Mesodermal cell (in vitro differentiated cells): ENCODE results near the gene FOXP3. TPM values are rescaled to one million over a fixed set of nuclear protein-coding genes. Genes with fewer than 3 reads are reported as not detected.
"Not testable (repeated sequence)": the region's sequence is repeated elsewhere in the genome, so short reads cannot be mapped to it uniquely, and the experiment has no call there.

Experiments used
- H3K27ac ChIP-seq: 2 replicates; pipeline ENCODE4 v1.7.0; 2013; ENCODE audit warnings: mild to moderate bottlenecking, low read depth, low read length, moderate library complexity; ENCODE audit not compliant: severe bottlenecking
- H3K36me3 ChIP-seq: 2 replicates; pipeline ENCODE4 v1.7.1; 2013; ENCODE audit warnings: mild to moderate bottlenecking, low read length, moderate library complexity; ENCODE audit not compliant: control insufficient read depth, insufficient read depth
- H3K4me1 ChIP-seq: one replicate; pipeline ENCODE4 v1.7.1; 2013; ENCODE audit warnings: mild to moderate bottlenecking, low read length; ENCODE audit not compliant: insufficient read depth, control insufficient read depth, poor library complexity, severe bottlenecking
- H3K4me3 ChIP-seq: 2 replicates; pipeline ENCODE4 v1.7.0; 2013; ENCODE audit warnings: low read length, control low read depth, mild to moderate bottlenecking; ENCODE audit not compliant: insufficient read depth, poor library complexity, severe bottlenecking; ENCODE audit errors: extremely low read depth
- H3K9me3 ChIP-seq: 2 replicates; pipeline ENCODE4 v1.7.1; 2013; ENCODE audit warnings: mild to moderate bottlenecking, low read length, moderate library complexity; ENCODE audit not compliant: control insufficient read depth
- WGBS, 2 experiments: methylation state at CpG; one replicate each; pipeline ENCODE4 v1.1.5; 2013; ENCODE audit warnings: missing lambda C conversion rate in 2 of 2; ENCODE audit not compliant: insufficient coverage in 2 of 2; 5-methylcytosine and 5-hydroxymethylcytosine counted together
- polyA plus RNA-seq, 2 experiments: library from polyadenylated mRNA; stranded (reverse); fragments of 50-300 nt; gene quantifications; one replicate each; pipeline ENCODE4 v1.2.3, GENCODE V29; 2013

The FOXP3 gene
- not detected for polyA plus RNA-seq (2013, experiment 1 of 2)
- 0.20 TPM for polyA plus RNA-seq (2013, experiment 2 of 2)

- Histone ChIP-seq H3K27ac (no peak within 1 kb of the TSS), H3K4me1 (no peaks in the 10 kb centered on the region), H3K36me3 (no peaks in the 10 kb centered on the region), H3K4me3 (no peak within 1 kb of the TSS), H3K9me3 (no peaks in the 10 kb centered on the region)
- 100% methylated on average over 5 of the region's 11 CpGs; no CpG with 5 or more reads in 1 of the 2 experiments for WGBS, 2 experiments
These were observed at the start of gene FOXP3 for GRCh38 chrX:49264460-49264859. Gene FOXP3, minus strand, starts transcription at chrX:49264710. Its CDS starts 6,205 bp downstream, at chrX:49258505.

GRCh38 chrX:49312176-49312575 lies 47.7 kb upstream of the FOXP3 start:
- WGBS, 2 experiments, result 44% methylated on average over 1 of the region's 2 CpGs; no CpG with 5 or more reads in 1 of the 2 experiments
- no peak overlapping the region for H3K4me3 ChIP-seq
- H3K4me1 ChIP-seq, result no peaks in the 10 kb centered on the region
- H3K9me3 ChIP-seq, result no peaks in the 10 kb centered on the region
- no peak overlapping the region for H3K27ac ChIP-seq
- H3K36me3 ChIP-seq, result no peaks in the 10 kb centered on the region

- Histone ChIP-seq H3K27ac (no peak overlapping the region), H3K4me1 (no peaks in the 10 kb centered on the region), H3K36me3 (no peaks in the 10 kb centered on the region), H3K9me3 (no peaks in the 10 kb centered on the region), H3K4me3 (no peak overlapping the region)
- WGBS, 2 experiments, result 35 to 56% methylated on average over 3 to 6 of the region's 18 CpGs
These were observed 45.9 kb upstream of the FOXP3 start for GRCh38 chrX:49310371-49310770.

GRCh38 chrX:49309401-49309981 lies 45.0 kb upstream of the FOXP3 start:
- no peaks in the 10 kb centered on the region for H3K4me1 ChIP-seq
- no peaks in the 10 kb centered on the region for H3K9me3 ChIP-seq
- no peak overlapping the region for H3K27ac ChIP-seq
- H3K4me3 ChIP-seq, result no peak overlapping the region
- no peaks in the 10 kb centered on the region for H3K36me3 ChIP-seq
- 0% methylated on average over 2 of the region's 8 CpGs; no CpG with 5 or more reads in 1 of the 2 experiments for WGBS, 2 experiments

GRCh38 chrX:49308604-49309269 lies 44.2 kb upstream of the FOXP3 start:
- 82 to 93% methylated on average over 4 to 11 of the region's 15 CpGs for WGBS, 2 experiments
- Histone ChIP-seq H3K27ac (no peak overlapping the region), H3K4me1 (no peaks in the 10 kb centered on the region), H3K9me3 (no peaks in the 10 kb centered on the region), H3K4me3 (no peak overlapping the region), H3K36me3 (no peaks in the 10 kb centered on the region)

GRCh38 chrX:49307775-49308174 lies 43.3 kb upstream of the FOXP3 start:
- not testable (repeated sequence) for H3K27ac ChIP-seq, H3K36me3 ChIP-seq, H3K4me3 ChIP-seq, H3K9me3 ChIP-seq, H3K4me1 ChIP-seq
- WGBS, 2 experiments, result no CpG with 5 or more reads among the region's 2 CpGs

DNA sequence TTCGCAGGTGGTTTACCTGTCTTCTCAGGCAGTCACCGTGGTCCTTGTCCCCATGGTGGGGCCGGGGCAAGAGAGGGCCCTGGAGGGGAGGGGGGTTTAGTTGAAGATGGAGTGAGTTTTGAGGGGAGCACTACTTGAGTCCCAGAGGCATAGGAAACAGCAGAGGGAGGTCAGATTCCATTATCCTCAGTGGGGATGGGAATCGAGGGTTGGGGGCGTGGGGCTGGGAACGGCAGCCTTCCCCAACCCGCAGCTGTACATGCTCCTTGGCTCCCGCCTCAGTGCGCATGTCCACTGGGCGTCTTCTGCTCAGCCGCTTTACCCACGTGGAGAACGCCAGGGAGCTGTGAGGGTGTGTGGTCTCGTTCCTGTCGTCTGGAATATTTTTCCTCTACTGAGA lies 38.8 kb upstream of the FOXP3 start, which contains the start of gene GAGE10:
Gene GAGE10 (plus strand): TSS at position 301 of the 400 bp plus-strand sequence. CDS start 1,214 bp downstream, outside the sequence.
- H3K4me1 ChIP-seq, result no peaks in the 10 kb centered on the region
- no peak within 1 kb of the TSS for H3K27ac ChIP-seq
- H3K9me3 ChIP-seq, result no peaks in the 10 kb centered on the region
- WGBS, 2 experiments, result 88% methylated on average over 3 of the region's 15 CpGs; no CpG with 5 or more reads in 1 of the 2 experiments
- no peak within 1 kb of the TSS for H3K4me3 ChIP-seq
- H3K36me3 ChIP-seq, result no peaks in the 10 kb centered on the region

- no peaks in the 10 kb centered on the region for H3K9me3 ChIP-seq
- no peaks in the 10 kb centered on the region for H3K4me1 ChIP-seq
- no peaks in the 10 kb centered on the region for H3K36me3 ChIP-seq
- no peak overlapping the region for H3K4me3 ChIP-seq
- H3K27ac ChIP-seq, result no peak overlapping the region
- no CpG with 5 or more reads among the region's 1 CpG for WGBS, 2 experiments
These were observed 36.2 kb upstream of the FOXP3 start for GRCh38 chrX:49300703-49301102.

DNA sequence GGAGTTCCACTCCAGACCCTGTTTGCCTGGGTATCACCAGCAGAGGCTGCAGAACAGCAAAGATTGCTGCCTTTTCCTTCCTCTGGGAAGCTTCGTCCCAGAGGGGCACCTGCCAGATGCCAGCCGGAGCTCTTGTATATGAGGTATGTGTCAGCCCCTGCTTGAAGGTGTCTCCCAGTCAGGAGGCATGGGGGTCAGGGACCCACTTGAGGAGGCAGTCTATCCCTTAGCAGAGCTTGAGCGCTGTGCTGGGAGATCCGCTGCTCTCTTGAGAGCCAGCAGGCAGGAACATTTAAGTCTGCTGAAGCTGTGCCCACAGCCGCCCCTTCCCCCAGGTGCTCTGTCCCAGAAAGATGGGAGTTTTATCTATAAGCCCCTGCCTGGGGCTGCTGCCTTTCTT lies 34.8 kb upstream of the FOXP3 start:
- H3K9me3 ChIP-seq, H3K4me3 ChIP-seq, H3K36me3 ChIP-seq, H3K27ac ChIP-seq, H3K4me1 ChIP-seq: not testable (repeated sequence)
- WGBS, 2 experiments, result 90% methylated on average over 2 of the region's 5 CpGs; no CpG with 5 or more reads in 1 of the 2 experiments

DNA sequence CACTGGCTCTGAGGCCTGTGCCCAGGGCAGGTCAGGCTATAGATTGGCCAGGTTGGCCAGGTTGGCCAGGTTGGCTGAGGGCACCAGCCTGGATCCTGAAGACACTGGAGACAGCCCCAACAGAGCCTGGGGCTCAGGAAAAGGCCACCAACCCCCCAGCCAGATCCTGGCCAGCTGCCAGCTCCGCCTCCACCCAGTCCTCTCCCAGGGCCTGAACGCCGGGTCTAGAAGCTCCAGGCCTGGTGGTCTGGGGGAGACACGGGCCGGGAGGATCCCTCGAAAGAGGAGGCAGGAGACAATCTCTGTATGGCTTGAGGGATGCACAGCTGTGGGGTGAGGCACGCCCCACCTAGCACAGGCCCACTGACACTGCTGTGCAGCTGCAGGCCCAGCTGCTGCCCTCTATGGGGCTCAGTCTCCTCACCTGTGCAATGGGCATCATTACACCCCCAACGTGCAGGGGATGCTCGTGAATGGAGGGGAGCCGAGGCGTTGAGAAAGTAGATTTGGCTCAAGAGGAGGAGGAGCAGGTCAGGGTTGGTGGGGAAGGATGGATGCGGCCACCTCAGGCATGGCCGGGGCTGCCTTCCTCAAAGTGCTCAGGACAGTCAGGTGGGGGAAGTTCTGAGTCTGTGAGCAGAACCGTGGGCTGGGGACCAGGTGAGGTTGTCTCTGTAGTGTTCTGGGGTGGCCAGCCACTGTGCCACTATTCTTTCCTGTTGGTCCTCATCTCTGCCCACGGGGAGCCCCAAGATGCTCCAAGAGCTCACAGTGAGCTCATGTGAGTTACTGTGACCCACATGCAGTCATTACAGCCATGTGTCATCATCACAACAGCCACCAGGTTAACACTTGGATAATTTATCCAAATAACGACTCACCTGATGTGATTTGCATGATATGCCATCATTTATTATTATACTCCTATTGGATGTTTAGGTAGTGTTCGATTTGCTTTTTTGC lies 28.2 kb upstream of the FOXP3 start:
- WGBS, 2 experiments, result 100% methylated on average over 1 of the region's 17 CpGs; no CpG with 5 or more reads in 1 of the 2 experiments
- H3K27ac ChIP-seq, result no peak overlapping the region
- no peaks in the 10 kb centered on the region for H3K36me3 ChIP-seq
- H3K4me3 ChIP-seq, result no peak overlapping the region
- H3K4me1 ChIP-seq, result no peaks in the 10 kb centered on the region
- H3K9me3 ChIP-seq, result no peaks in the 10 kb centered on the region
